Measurements from ENCODE around the gene GNL3. TPM values are rescaled to one million over a fixed set of nuclear protein-coding genes. Genes with fewer than 3 reads are reported as not detected.
"Not testable (repeated sequence)": the region's sequence is repeated elsewhere in the genome, so short reads cannot be mapped to it uniquely, and the experiment has no call there.

Gene GNL3
- total and polyA plus RNA-seq, 2 donors, result 47.0 to 163 TPM

GRCh38 chr3:52715714-52716305 is 30.0 kb downstream of the GNL3 start:
- WGBS, result 90% methylated on average over 11 of the region's 11 CpGs
- Histone ChIP-seq H3K4me3 (ENCODE audit: low read depth, low read length) (no peak overlapping the region), H3K36me3 (ENCODE audit: insufficient read depth) (no peaks in the 10 kb centered on the region), H3K27ac (ENCODE audit: low read depth) (no peak overlapping the region), H3K4me1 (ENCODE audit: insufficient read depth) (no peaks in the 10 kb centered on the region)
- DNase-seq (ENCODE audit: extremely low spot score), result no peak

GRCh38 chr3:52719618-52720017 is 33.8 kb downstream of the GNL3 start:
- no peak for DNase-seq (ENCODE audit: extremely low spot score)
- Histone ChIP-seq H3K36me3 (ENCODE audit: insufficient read depth) (no peaks in the 10 kb centered on the region), H3K4me3 (ENCODE audit: low read depth, low read length) (no peak overlapping the region), H3K4me1 (ENCODE audit: insufficient read depth) (no peaks in the 10 kb centered on the region), H3K27ac (ENCODE audit: low read depth) (no peak overlapping the region)

- 87% methylated on average over 6 of the region's 6 CpGs for WGBS
- DNase-seq (ENCODE audit: extremely low spot score), result no peak
- no peaks in the 10 kb centered on the region for H3K36me3 ChIP-seq (ENCODE audit: insufficient read depth)
- no peak overlapping the region for H3K4me3 ChIP-seq (ENCODE audit: low read depth, low read length)
- no peak overlapping the region for H3K27ac ChIP-seq (ENCODE audit: low read depth)
- no peaks in the 10 kb centered on the region for H3K4me1 ChIP-seq (ENCODE audit: insufficient read depth)
Observed at GRCh38 chr3:52721002-52721729, 35.3 kb downstream of the GNL3 start.

- H3K36me3 ChIP-seq (ENCODE audit: insufficient read depth), result no peaks in the 10 kb centered on the region
- H3K4me1 ChIP-seq (ENCODE audit: insufficient read depth), result no peaks in the 10 kb centered on the region
- no peak overlapping the region for H3K4me3 ChIP-seq (ENCODE audit: low read depth, low read length)
- no peak for DNase-seq (ENCODE audit: extremely low spot score)
- no peak overlapping the region for H3K27ac ChIP-seq (ENCODE audit: low read depth)
- WGBS, result 94% methylated on average over 1 of the region's 1 CpG
Observed at GRCh38 chr3:52721730-52722008, 35.8 kb downstream of the GNL3 start.

- 97% methylated on average over 7 of the region's 7 CpGs for WGBS
- Histone ChIP-seq H3K4me3 (ENCODE audit: low read depth, low read length) (no peak overlapping the region), H3K4me1 (ENCODE audit: insufficient read depth) (no peaks in the 10 kb centered on the region), H3K27ac (ENCODE audit: low read depth) (no peak overlapping the region), H3K36me3 (ENCODE audit: insufficient read depth) (no peaks in the 10 kb centered on the region)
- no peak for DNase-seq (ENCODE audit: extremely low spot score)
Observed at GRCh38 chr3:52722491-52722890, 36.7 kb downstream of the GNL3 start.

GRCh38 chr3:52723935-52724334 is 38.1 kb downstream of the GNL3 start:
- no peak overlapping the region for H3K27ac ChIP-seq (ENCODE audit: low read depth)
- H3K4me1 ChIP-seq (ENCODE audit: insufficient read depth), result no peaks in the 10 kb centered on the region
- 96% methylated on average over 5 of the region's 5 CpGs for WGBS
- no peak for DNase-seq (ENCODE audit: extremely low spot score)
- no peak overlapping the region for H3K4me3 ChIP-seq (ENCODE audit: low read depth, low read length)
- no peaks in the 10 kb centered on the region for H3K36me3 ChIP-seq (ENCODE audit: insufficient read depth)

- H3K4me3 ChIP-seq (ENCODE audit: low read depth, low read length), result no peak overlapping the region
- no peaks in the 10 kb centered on the region for H3K4me1 ChIP-seq (ENCODE audit: insufficient read depth)
- 100% methylated on average over 1 of the region's 1 CpG for whole genome bisulfite sequencing
- H3K27ac ChIP-seq (ENCODE audit: low read depth), result no peak overlapping the region
- DNase-seq (ENCODE audit: extremely low spot score), result no peak
- H3K36me3 ChIP-seq (ENCODE audit: insufficient read depth), result no peaks in the 10 kb centered on the region
Observed at GRCh38 chr3:52724511-52724910, 38.7 kb downstream of the GNL3 start.

- H3K4me3 ChIP-seq (ENCODE audit: low read depth, low read length); H3K36me3 ChIP-seq (ENCODE audit: insufficient read depth); H3K4me1 ChIP-seq (ENCODE audit: insufficient read depth); H3K27ac ChIP-seq (ENCODE audit: low read depth); DNase-seq (ENCODE audit: extremely low spot score): not testable (repeated sequence)
- 81% methylated on average over 3 of the region's 3 CpGs for WGBS
Observed at GRCh38 chr3:52728753-52729152, 42.9 kb downstream of the GNL3 start.

GRCh38 chr3:52730681-52731080 is 44.8 kb downstream of the GNL3 start:
- H3K4me3 ChIP-seq (ENCODE audit: low read depth, low read length), result no peak overlapping the region
- peaks cover 7% of the 10 kb centered on the region for H3K36me3 ChIP-seq (ENCODE audit: insufficient read depth)
- H3K27ac ChIP-seq (ENCODE audit: low read depth), result no peak overlapping the region
- no peaks in the 10 kb centered on the region for H3K4me1 ChIP-seq (ENCODE audit: insufficient read depth)
- DNase-seq (ENCODE audit: extremely low spot score), result no peak

GRCh38 chr3:52731590-52731989 is 45.8 kb downstream of the GNL3 start:
- no peaks in the 10 kb centered on the region for H3K4me1 ChIP-seq (ENCODE audit: insufficient read depth)
- H3K36me3 ChIP-seq (ENCODE audit: insufficient read depth), result peaks cover 7% of the 10 kb centered on the region
- DNase-seq (ENCODE audit: extremely low spot score), result no peak
- WGBS, result 96% methylated on average over 14 of the region's 14 CpGs
- no peak overlapping the region for H3K27ac ChIP-seq (ENCODE audit: low read depth)
- no peak overlapping the region for H3K4me3 ChIP-seq (ENCODE audit: low read depth, low read length)

GRCh38 chr3:52733256-52733891 is 47.5 kb downstream of the GNL3 start:
- no peak for DNase-seq (ENCODE audit: extremely low spot score)
- WGBS, result 93% methylated on average over 10 of the region's 10 CpGs
- Histone ChIP-seq H3K4me1 (ENCODE audit: insufficient read depth) (no peaks in the 10 kb centered on the region), H3K4me3 (ENCODE audit: low read depth, low read length) (no peak overlapping the region), H3K27ac (ENCODE audit: low read depth) (no peak overlapping the region), H3K36me3 (ENCODE audit: insufficient read depth) (peaks cover 9% of the 10 kb centered on the region)

GRCh38 chr3:52739730-52740129 is 53.9 kb downstream of the GNL3 start:
- H3K36me3 ChIP-seq (ENCODE audit: insufficient read depth), result peaks cover 9% of the 10 kb centered on the region
- H3K27ac ChIP-seq (ENCODE audit: low read depth), result no peak overlapping the region
- whole genome bisulfite sequencing, result 77% methylated on average over 1 of the region's 1 CpG
- H3K4me1 ChIP-seq (ENCODE audit: insufficient read depth), result no peaks in the 10 kb centered on the region
- DNase-seq (ENCODE audit: extremely low spot score), result no peak
- H3K4me3 ChIP-seq (ENCODE audit: low read depth, low read length), result no peak overlapping the region

- Histone ChIP-seq H3K4me3 (ENCODE audit: low read depth, low read length) (no peak overlapping the region), H3K36me3 (ENCODE audit: insufficient read depth) (peaks cover 15% of the 10 kb centered on the region), H3K4me1 (ENCODE audit: insufficient read depth) (no peaks in the 10 kb centered on the region), H3K27ac (ENCODE audit: low read depth) (no peak overlapping the region)
- DNase-seq (ENCODE audit: extremely low spot score), result no peak
- 92% methylated on average over 3 of the region's 3 CpGs for WGBS
Observed at GRCh38 chr3:52742418-52743041, 56.7 kb downstream of the GNL3 start.

- Histone ChIP-seq H3K36me3 (ENCODE audit: insufficient read depth) (peaks cover 13% of the 10 kb centered on the region), H3K4me1 (ENCODE audit: insufficient read depth) (no peaks in the 10 kb centered on the region)
Observed at GRCh38 chr3:52743152-52743551, 57.3 kb downstream of the GNL3 start.

More at GRCh38 chr3:52743152-52743551, 57.3 kb downstream of the GNL3 start:
- no peak for DNase-seq (ENCODE audit: extremely low spot score)
- 84% methylated on average over 5 of the region's 5 CpGs for WGBS
- Histone ChIP-seq H3K4me3 (ENCODE audit: low read depth, low read length) (no peak overlapping the region), H3K27ac (ENCODE audit: low read depth) (no peak overlapping the region)

All from urinary bladder (tissue), 4 donors.